ENCODE results near the gene TNK2.

The TNK2 gene

GRCh38 chr3:195886181-195887141 lies 21.9 kb downstream of the TNK2 start (continued):
- TF ChIP-seq KLF16 (tag by site-specific recombination; IDR thresholded peaks at IDR 0.05) (no peak), EGR2 (tag by site-specific recombination; IDR thresholded peaks at IDR 0.05; ENCODE audit: low read depth) (peak; percentile 66), ZNF138 (tag by site-specific recombination; IDR thresholded peaks at IDR 0.05; ENCODE audit: borderline replicate concordance) (no peak), IKZF3 (tag by site-specific recombination; IDR thresholded peaks at IDR 0.05) (no peak), TCF7L2 (IDR thresholded peaks at IDR 0.05; ENCODE audit: borderline replicate concordance, low read depth, low read length) (no peak)

- Histone ChIP-seq H3K27ac (ENCODE audit: extremely low read depth, low read depth, low read length) (no peak overlapping the region), H3K36me3 (ENCODE audit: control insufficient read depth in 2 of 2, insufficient read depth in 1 of 2, low read length in 2 of 2) (peaks cover 0 to 53% of the 10 kb centered on the region in 2 experiments; a peak in 1 of 3 replicates), H3K4me1 (ENCODE audit: control insufficient read depth, insufficient read depth, low read length) (no peaks in the 10 kb centered on the region), H3K9me3 (ENCODE audit: control insufficient read depth, insufficient read depth, low read depth, low read length) (no peaks in the 10 kb centered on the region), H3K4me3 (ENCODE audit: low read depth, low read length) (no peak overlapping the region)
- CTCF ChIA-PET = interaction anchor here (0.8 to 2.2 kb wide), 3 partner anchors 9 to 26 kb away, joined by 3 to 14 read pairs (median 4); no protein-coding TSS in a partner anchor
- POLR2A ChIA-PET = no interaction called here
- TF ChIP-seq ZNF140 (tag by site-specific recombination; IDR thresholded peaks at IDR 0.05) = no peak
- TF ChIP-seq ZNF266 (tag by site-specific recombination; IDR thresholded peaks at IDR 0.05; ENCODE audit: low read depth) = no peak
- peak; percentile 89 for TF ChIP-seq KLF1 (tag by site-specific recombination; IDR thresholded peaks at IDR 0.05)
- TF ChIP-seq GLIS2 (tag by site-specific recombination; IDR thresholded peaks at IDR 0.05) = peak; percentile 32; the same call in 1 of the 2 replicates
Measured at GRCh38 chr3:195885036-195885891, 23.1 kb downstream of the TNK2 start.

DNA sequence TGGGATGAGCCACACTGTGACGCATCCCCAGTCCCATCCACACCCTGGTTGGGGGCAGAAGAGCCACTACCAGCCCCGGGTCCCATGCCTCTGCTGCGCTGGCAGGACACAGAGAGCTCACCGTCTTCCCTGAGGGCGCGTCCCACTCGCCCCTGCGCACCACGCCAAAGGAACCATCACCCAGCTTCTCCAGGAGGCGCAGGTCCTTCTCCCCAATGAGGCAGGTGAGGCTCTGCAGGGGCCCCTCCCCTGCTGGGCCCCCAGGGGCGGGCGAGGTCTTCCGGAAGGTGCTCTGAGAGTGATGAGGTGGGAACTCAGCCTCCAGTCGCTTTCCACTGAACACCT lies 23.7 kb downstream of the TNK2 start:
- no peak for TF ChIP-seq ZNF223 (tag by site-specific recombination; IDR thresholded peaks at IDR 0.05)
- TF ChIP-seq, protein P1, sequence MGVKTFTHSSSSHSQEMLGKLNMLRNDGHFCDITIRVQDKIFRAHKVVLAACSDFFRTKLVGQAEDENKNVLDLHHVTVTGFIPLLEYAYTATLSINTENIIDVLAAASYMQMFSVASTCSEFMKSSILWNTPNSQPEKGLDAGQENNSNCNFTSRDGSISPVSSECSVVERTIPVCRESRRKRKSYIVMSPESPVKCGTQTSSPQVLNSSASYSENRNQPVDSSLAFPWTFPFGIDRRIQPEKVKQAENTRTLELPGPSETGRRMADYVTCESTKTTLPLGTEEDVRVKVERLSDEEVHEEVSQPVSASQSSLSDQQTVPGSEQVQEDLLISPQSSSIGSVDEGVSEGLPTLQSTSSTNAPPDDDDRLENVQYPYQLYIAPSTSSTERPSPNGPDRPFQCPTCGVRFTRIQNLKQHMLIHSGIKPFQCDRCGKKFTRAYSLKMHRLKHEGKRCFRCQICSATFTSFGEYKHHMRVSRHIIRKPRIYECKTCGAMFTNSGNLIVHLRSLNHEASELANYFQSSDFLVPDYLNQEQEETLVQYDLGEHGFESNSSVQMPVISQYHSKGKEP (tag by site-specific recombination; IDR thresholded peaks at IDR 0.05) = no peak
- TF ChIP-seq, protein P2, sequence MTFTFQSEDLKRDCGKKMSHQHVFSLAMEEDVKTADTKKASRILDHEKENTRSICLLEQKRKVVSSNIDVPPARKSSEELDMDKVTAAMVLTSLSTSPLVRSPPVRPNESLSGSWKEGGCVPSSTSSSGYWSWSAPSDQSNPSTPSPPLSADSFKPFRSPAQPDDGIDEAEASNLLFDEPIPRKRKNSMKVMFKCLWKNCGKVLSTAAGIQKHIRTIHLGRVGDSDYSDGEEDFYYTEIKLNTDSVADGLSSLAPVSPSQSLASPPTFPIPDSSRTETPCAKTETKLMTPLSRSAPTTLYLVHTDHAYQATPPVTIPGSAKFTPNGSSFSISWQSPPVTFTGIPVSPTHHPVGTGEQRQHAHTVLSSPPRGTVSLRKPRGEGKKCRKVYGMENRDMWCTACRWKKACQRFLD (tag by site-specific recombination; IDR thresholded peaks at IDR 0.05) = no peak
- TF ChIP-seq ZNF221 (tag by site-specific recombination; IDR thresholded peaks at IDR 0.05; ENCODE audit: borderline replicate concordance) = no peak
- TF ChIP-seq BCL6B (tag by site-specific recombination; IDR thresholded peaks at IDR 0.05) = no peak
- TF ChIP-seq SALL2 (tag by site-specific recombination; IDR thresholded peaks at IDR 0.05; ENCODE audit: borderline replicate concordance) = no peak
- TF ChIP-seq INSM2 (tag by site-specific recombination; IDR thresholded peaks at IDR 0.05) = no peak
- no peak for TF ChIP-seq ZNF350 (tag by site-specific recombination; IDR thresholded peaks at IDR 0.05)
- TF ChIP-seq ZNF211 (tag by site-specific recombination; IDR thresholded peaks at IDR 0.05; ENCODE audit: low read depth) = no peak

More for the DNA sequence above, 23.7 kb downstream of the TNK2 start:
- Histone ChIP-seq H3K4me1 (ENCODE audit: control insufficient read depth, insufficient read depth, low read length) (no peaks in the 10 kb centered on the region), H3K27ac (ENCODE audit: extremely low read depth, low read depth, low read length) (no peak overlapping the region), H3K9me3 (ENCODE audit: control insufficient read depth, insufficient read depth, low read depth, low read length) (no peaks in the 10 kb centered on the region), H3K4me3 (ENCODE audit: low read depth, low read length) (no peak overlapping the region), H3K36me3 (ENCODE audit: control insufficient read depth in 2 of 2, insufficient read depth in 1 of 2, low read length in 2 of 2) (peaks cover 0 to 59% of the 10 kb centered on the region in 2 experiments; a peak in 1 of 3 replicates)
- ChIA-PET POLR2A (no interaction called here), CTCF (interaction anchor here (0.8 kb wide), 1 partner anchor 9 kb away, joined by 6 read pairs; no protein-coding TSS in a partner anchor)

Data from HEK293 (cell line).